AG09309 (cell line): Measurements from ENCODE around the gene RCCD1.

Experiments used
- DNase-seq: peaks from one replicate; pipeline ENCODE4 v3.0.0-alpha.2; 2010; ENCODE audit warnings: low read depth
- H3K4me3 ChIP-seq: 2 replicates; pipeline ENCODE4 v1.5.1; 2011; ENCODE audit warnings: mild to moderate bottlenecking, low read depth, low read length, moderate library complexity; ENCODE audit not compliant: control insufficient read depth
- CTCF ChIP-seq: IDR thresholded peaks from 2 replicates; pipeline ENCODE4 v1.5.1; 2011; ENCODE audit warnings: mild to moderate bottlenecking, low read depth, low read length, inconsistent platforms; ENCODE audit not compliant: insufficient read depth, control insufficient read depth; ENCODE audit errors: missing control alignments

RCCD1 gene

GRCh38 chr15:90931575-90931827 lies 23.2 kb upstream of the RCCD1 start:
- no peak for DNase-seq
- no peak for TF ChIP-seq CTCF
- H3K4me3 ChIP-seq, result peak overlapping the region; percentile 82

DNA sequence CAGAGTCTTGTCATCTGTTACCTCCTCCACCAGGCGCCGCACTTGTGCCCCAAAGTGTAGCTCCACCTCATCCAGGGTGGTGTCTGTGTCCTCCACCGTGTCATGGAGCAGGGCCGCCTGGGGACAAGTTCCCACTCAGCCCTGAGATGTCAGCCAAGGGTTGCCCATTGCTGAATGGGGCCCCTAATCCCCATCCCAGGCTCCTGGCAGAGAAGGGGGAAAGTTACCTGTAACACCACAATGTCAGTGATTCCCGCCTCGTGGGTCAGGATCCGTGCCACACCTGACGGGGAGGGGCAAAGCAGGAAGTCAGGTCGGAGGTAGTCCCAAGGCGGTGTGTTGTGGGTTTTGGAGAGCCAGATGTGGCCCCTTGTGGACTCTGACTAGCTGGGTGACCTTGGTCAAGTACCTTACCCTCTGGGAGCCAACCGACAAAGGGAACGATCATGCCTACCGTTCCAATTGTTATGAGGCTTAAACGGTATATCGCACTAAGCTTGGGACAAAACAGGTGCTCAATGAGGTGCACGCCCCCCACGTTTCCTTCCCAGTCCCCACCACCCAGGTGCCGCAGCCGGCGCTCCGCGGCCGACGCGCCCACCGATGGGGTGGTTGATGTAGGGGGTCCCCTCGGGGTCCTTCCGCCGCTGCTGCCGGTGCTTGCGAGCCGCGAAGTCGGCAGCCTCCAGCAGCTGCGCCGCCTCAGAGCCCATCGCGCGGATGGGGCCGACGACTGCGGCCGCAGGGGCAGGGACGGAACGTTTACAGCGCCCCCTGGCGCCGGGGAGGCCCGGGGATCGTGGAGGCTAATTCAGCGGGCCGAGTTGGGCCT lies 22.6 kb upstream of the RCCD1 start, which contains the start of gene HDDC3:
HDDC3 (minus strand) TSS at position 722 of the 832 bp plus-strand sequence; CDS start at position 713, 9 bp downstream.
- peak; percentile 92 for TF ChIP-seq CTCF
- DNase-seq, result no peak
- H3K4me3 ChIP-seq, result peak within 1 kb of the TSS; percentile 82

GRCh38 chr15:90932660-90932991 lies 22.1 kb upstream of the RCCD1 start:
- DNase-seq, result no peak
- H3K4me3 ChIP-seq, result no peak overlapping the region
- TF ChIP-seq CTCF, result no peak

DNA sequence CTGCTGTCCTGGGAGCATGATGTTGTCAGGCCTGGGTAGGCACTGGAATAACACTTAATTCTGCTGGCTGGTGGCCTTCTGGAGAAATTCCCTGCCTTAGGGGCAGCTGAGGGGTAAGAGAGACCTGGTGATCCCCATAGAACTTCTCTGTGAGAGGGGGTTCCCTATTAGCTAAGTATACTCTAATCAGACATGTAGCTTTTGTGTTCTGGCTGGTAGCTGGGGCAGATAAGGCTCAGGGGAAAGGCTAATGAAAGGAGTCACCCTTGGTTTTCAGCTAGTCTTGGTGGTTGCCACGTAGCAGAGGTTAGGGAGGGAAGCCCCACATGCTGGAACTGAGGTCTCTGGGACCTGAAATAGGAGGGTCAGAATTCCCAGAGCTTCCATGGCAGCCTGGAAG lies 21.4 kb upstream of the RCCD1 start:
- TF ChIP-seq CTCF, result no peak
- no peak for DNase-seq
- H3K4me3 ChIP-seq, result no peak overlapping the region

DNA sequence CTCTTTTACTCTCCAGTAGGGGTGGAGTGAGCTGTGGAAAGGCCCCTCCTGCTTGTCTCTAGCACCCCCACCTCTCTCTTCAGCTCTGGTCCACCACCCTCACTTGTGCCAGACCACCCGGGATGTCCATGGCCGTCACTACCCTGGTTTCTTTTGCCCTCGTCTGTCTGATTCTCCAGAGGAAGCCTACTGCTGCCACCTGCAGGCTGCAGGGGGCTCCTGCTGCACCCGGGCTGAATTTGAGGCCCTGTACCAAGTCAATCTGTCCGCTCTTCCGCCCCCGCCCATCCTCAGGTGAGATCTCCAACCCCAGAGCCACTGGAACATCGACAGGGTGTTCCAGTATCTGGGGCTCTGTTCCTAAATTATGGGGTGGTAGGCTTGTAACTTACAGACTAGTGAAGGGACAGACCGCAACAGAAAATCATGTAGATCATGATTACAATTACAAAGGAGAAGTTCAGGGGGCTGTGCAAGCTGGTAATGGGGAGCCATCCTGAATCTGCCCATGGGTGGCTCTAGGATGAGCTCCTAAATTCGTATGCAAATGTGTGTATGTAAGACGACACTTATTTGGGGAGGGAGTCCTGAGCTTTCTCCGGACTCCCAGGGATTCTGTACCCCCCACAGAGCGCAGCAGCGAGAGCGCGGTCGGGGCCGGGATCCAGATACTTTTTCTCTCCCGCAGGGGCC lies 20.3 kb upstream of the RCCD1 start:
- H3K4me3 ChIP-seq, result peak overlapping the region; percentile 93
- TF ChIP-seq CTCF, result peak; percentile 92
- DNase-seq, result no peak

DNA sequence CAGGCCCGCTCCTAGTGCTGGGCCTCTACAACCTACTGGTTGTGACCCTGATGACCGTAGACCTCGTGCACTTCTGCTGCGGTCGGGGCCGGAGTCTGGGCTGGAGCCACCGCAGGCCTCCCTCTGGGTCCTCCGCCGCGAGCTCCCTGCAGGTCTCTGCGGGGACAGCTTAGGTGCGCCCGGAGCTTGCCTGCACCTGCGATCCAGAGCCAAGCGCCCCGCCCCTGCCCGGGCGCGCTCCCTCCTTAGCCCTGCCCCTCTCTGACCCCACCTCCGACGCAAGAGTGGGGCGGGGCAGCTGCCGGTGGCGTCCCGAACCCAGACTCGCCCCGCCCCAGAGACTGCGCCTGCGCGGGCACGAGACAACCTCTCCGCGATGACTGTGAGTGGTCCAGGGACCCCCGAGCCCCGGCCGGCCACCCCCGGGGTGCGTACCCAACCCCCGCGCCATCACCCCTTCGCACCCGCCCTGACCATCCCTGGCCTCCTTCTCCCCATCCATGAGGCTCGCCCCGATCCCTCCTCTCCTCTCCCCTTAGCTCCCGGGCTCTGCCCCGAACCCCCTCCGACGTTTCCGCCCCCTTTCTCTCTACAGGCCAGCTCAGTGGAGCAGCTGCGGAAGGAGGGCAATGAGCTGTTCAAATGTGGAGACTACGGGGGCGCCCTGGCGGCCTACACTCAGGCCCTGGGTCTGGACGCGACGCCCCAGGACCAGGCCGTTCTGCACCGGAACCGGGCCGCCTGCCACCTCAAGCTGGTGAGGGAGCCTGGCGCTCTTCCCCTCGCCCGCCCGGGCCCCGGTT lies 19.5 kb upstream of the RCCD1 start, which contains the start of gene UNC45A:
UNC45A (plus strand) TSS at position 337 of the 803 bp plus-strand sequence; CDS start at position 377, 40 bp downstream.
- H3K4me3 ChIP-seq, result peak within 1 kb of the TSS; percentile 93
- no peak for DNase-seq
- TF ChIP-seq CTCF, result peak; percentile 6
